Hepatocyte (in vitro differentiated cells): ENCODE data around the gene GP1BB. TPM values are rescaled to one million over a fixed set of nuclear protein-coding genes. Genes with fewer than 3 reads are reported as not detected.

Experiments
- DNase-seq: peaks from one replicate; pipeline ENCODE4 v3.0.0-alpha.2; 2016; ENCODE audit warnings: low spot score
- H2AFZ ChIP-seq: fragments of 200-600 bp; sonication (generic); 2 replicates; pipeline ENCODE4 v1.6.0; 2016; ENCODE audit warnings: antibody characterized with exemption, mild to moderate bottlenecking
- H3K27ac ChIP-seq: fragments of 200-600 bp; sonication (generic); 2 replicates; pipeline ENCODE4 v1.5.1; 2016; ENCODE audit warnings: mild to moderate bottlenecking
- H3K27me3 ChIP-seq: fragments of 200-600 bp; sonication (generic); 2 replicates; pipeline ENCODE4 v1.6.1; 2016
- H3K36me3 ChIP-seq: fragments of 200-600 bp; sonication (generic); replicated peaks from 2 replicates; pipeline ENCODE4 v1.5.1; 2016; ENCODE audit warnings: low read depth; ENCODE audit not compliant: insufficient read depth
- H3K4me1 ChIP-seq: fragments of 200-600 bp; sonication (generic); 2 replicates; pipeline ENCODE4 v1.5.1; 2016; ENCODE audit warnings: mild to moderate bottlenecking, moderate library complexity; ENCODE audit not compliant: insufficient read depth
- H3K4me2 ChIP-seq: fragments of 200-600 bp; sonication (generic); 2 replicates; pipeline ENCODE4 v1.6.0; 2016
- H3K4me3 ChIP-seq: fragments of 200-600 bp; sonication (generic); 2 replicates; pipeline ENCODE4 v1.5.1; 2016; ENCODE audit warnings: mild to moderate bottlenecking
- H3K79me2 ChIP-seq: fragments of 200-600 bp; sonication (generic); 2 replicates; pipeline ENCODE4 v1.6.0; 2017; ENCODE audit warnings: mild to moderate bottlenecking
- H3K9me2 ChIP-seq: fragments of 200-600 bp; sonication (generic); replicated peaks from 2 replicates; pipeline ENCODE4 v1.6.0; 2017; ENCODE audit warnings: mild to moderate bottlenecking; ENCODE audit not compliant: insufficient read depth
- H3K9me3 ChIP-seq: fragments of 200-600 bp; sonication (generic); 2 replicates; pipeline ENCODE4 v1.5.1; 2016; ENCODE audit warnings: low read depth, mild to moderate bottlenecking
- H4K20me1 ChIP-seq: fragments of 200-600 bp; sonication (generic); 2 replicates; pipeline ENCODE4 v1.6.0; 2016; ENCODE audit warnings: mild to moderate bottlenecking; ENCODE audit not compliant: insufficient read depth, poor library complexity, severe bottlenecking
- EZH2 ChIP-seq: fragments of 200-600 bp; sonication (generic); IDR thresholded peaks from 2 replicates; pipeline ENCODE4 v1.6.1; 2016; ENCODE audit warnings: antibody characterized with exemption, mild to moderate bottlenecking, borderline replicate concordance
- EZH2phosphoT487 ChIP-seq: fragments of 200-600 bp; sonication (generic); IDR thresholded peaks from one replicate; pipeline ENCODE4 v1.6.1; 2018; ENCODE audit warnings: antibody characterized with exemption, mild to moderate bottlenecking, low read depth, moderate library complexity; ENCODE audit not compliant: unreplicated experiment, severe bottlenecking
- WGBS: methylation state at CpG from one replicate; pipeline ENCODE4 v1.1.6; 2016; ENCODE audit warnings: low lambda C conversion rate; ENCODE audit errors: missing lambda C conversion rate; 5-methylcytosine and 5-hydroxymethylcytosine counted together
- polyA plus RNA-seq: library from polyadenylated mRNA; unstranded; fragments of >200 nt; fragmentation: Nextera tagmentation; extraction: Ambion mirVana; gene quantifications from 2 replicates; pipeline ENCODE4 v1.2.1, GENCODE V29; 2016
- total RNA-seq: library from RNA; depleted of rRNA; stranded (reverse); fragments of >200 nt; gene quantifications from 2 replicates; pipeline ENCODE4 v1.2.3, GENCODE V29; 2014
- TF ChIP-seq, protein P1 (sequence below): fragments of 200-600 bp; sonication (generic); IDR thresholded peaks from 2 replicates; pipeline ENCODE4 v1.5.1; 2016; ENCODE audit warnings: antibody characterized with exemption, mild to moderate bottlenecking; ENCODE audit not compliant: poor library complexity

The GP1BB gene
- total and polyA plus RNA-seq, 2 experiments from 2014 or later: 2.5 to 2.8 TPM

GRCh38 chr22:19691721-19692341 lies 31.5 kb upstream of the GP1BB start:
- Histone ChIP-seq H3K9me2 (no peaks in the 10 kb centered on the region), H3K27ac (peak overlapping the region; percentile 50), H3K4me1 (peaks cover 10% of the 10 kb centered on the region), H3K27me3 (peaks cover 6% of the 10 kb centered on the region), H3K4me2 (peak overlapping the region; percentile 66), H3K36me3 (no peaks in the 10 kb centered on the region), H3K79me2 (no peaks in the 10 kb centered on the region), H4K20me1 (no peaks in the 10 kb centered on the region), H3K9me3 (no peaks in the 10 kb centered on the region), H3K4me3 (no peak overlapping the region), H2AFZ (peak overlapping the region; percentile 47)
- 17% methylated on average over 18 of the region's 19 CpGs for WGBS
- peak; percentile 51 for DNase-seq
- TF ChIP-seq, protein P1, sequence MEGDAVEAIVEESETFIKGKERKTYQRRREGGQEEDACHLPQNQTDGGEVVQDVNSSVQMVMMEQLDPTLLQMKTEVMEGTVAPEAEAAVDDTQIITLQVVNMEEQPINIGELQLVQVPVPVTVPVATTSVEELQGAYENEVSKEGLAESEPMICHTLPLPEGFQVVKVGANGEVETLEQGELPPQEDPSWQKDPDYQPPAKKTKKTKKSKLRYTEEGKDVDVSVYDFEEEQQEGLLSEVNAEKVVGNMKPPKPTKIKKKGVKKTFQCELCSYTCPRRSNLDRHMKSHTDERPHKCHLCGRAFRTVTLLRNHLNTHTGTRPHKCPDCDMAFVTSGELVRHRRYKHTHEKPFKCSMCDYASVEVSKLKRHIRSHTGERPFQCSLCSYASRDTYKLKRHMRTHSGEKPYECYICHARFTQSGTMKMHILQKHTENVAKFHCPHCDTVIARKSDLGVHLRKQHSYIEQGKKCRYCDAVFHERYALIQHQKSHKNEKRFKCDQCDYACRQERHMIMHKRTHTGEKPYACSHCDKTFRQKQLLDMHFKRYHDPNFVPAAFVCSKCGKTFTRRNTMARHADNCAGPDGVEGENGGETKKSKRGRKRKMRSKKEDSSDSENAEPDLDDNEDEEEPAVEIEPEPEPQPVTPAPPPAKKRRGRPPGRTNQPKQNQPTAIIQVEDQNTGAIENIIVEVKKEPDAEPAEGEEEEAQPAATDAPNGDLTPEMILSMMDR: no peak
- TF ChIP-seq EZH2phosphoT487 (no peak), EZH2 (no peak)

GRCh38 chr22:19693581-19693980 lies 29.8 kb upstream of the GP1BB start:
- Histone ChIP-seq H3K4me3 (no peak overlapping the region), H2AFZ (no peak overlapping the region), H3K9me2 (no peaks in the 10 kb centered on the region), H3K27me3 (peaks cover 6% of the 10 kb centered on the region), H3K9me3 (no peaks in the 10 kb centered on the region), H3K4me2 (no peak overlapping the region), H3K79me2 (no peaks in the 10 kb centered on the region), H4K20me1 (no peaks in the 10 kb centered on the region), H3K27ac (no peak overlapping the region), H3K36me3 (no peaks in the 10 kb centered on the region), H3K4me1 (peaks cover 10% of the 10 kb centered on the region)
- no peak for DNase-seq
- TF ChIP-seq EZH2: no peak
- TF ChIP-seq, protein P1: no peak
- no peak for TF ChIP-seq EZH2phosphoT487
- WGBS: 97% methylated on average over 14 of the region's 14 CpGs

- WGBS: 82% methylated on average over 12 of the region's 12 CpGs
- no peaks in the 10 kb centered on the region for H3K79me2 ChIP-seq
- TF ChIP-seq EZH2 (no peak), EZH2phosphoT487 (no peak)
- TF ChIP-seq, protein P1: no peak
Measured at GRCh38 chr22:19693981-19694670, 29.2 kb upstream of the GP1BB start.

More at GRCh38 chr22:19693981-19694670, 29.2 kb upstream of the GP1BB start:
- no peak overlapping the region for H3K4me3 ChIP-seq
- H4K20me1 ChIP-seq: no peaks in the 10 kb centered on the region
- H3K36me3 ChIP-seq: no peaks in the 10 kb centered on the region
- no peak overlapping the region for H2AFZ ChIP-seq
- peaks cover 6% of the 10 kb centered on the region for H3K27me3 ChIP-seq
- H3K4me2 ChIP-seq: no peak overlapping the region
- no peaks in the 10 kb centered on the region for H3K9me3 ChIP-seq
- no peak for DNase-seq
- no peaks in the 10 kb centered on the region for H3K9me2 ChIP-seq
- no peak overlapping the region for H3K27ac ChIP-seq
- peaks cover 10% of the 10 kb centered on the region for H3K4me1 ChIP-seq
